H1 (cell line): Measurements from ENCODE around the gene SLC47A2. TPM values are rescaled to one million over a fixed set of nuclear protein-coding genes. Genes with fewer than 3 reads are reported as not detected.

Experiments
- CTCF ChIA-PET: fragments of 300-600 bp; sonication (Branson Sonifier 250); formaldehyde crosslinking; loops from one replicate; lab custom pipeline; 2021; ENCODE audit not compliant: partially characterized antibody; lab: Charles Lee
- POLR2A ChIA-PET: fragments of 300-600 bp; sonication (Branson Sonifier 250); formaldehyde crosslinking; loops from one replicate; lab custom pipeline; 2021; ENCODE audit warnings: inconsistent platforms; ENCODE audit not compliant: partially characterized antibody; lab: Charles Lee
- DNase-seq, 2 experiments: peaks; one replicate each; pipeline versions ENCODE4 v3.0.0 to v3.0.0-alpha.2; 2010 to 2022; ENCODE audit warnings: low spot score in 2 of 2, low read depth in 1 of 2, mixed read lengths in 1 of 2
- FAIRE-seq: peaks from 2 replicates; lab custom pipeline; 2011; peaks lifted over from hg19 to GRCh38; lab: Jason Lieb, UNC
- H2AFZ ChIP-seq: 2 replicates; pipeline ENCODE4 v1.8.1; 2012; ENCODE audit warnings: low read length, inconsistent platforms
- H2AK5ac ChIP-seq: 2 replicates; pipeline ENCODE4 v1.6.1; 2013; ENCODE audit warnings: low read depth, low read length
- H2BK120ac ChIP-seq: replicated peaks from 2 replicates; pipeline ENCODE3; 2013; ENCODE audit warnings: low read depth, low read length, inconsistent platforms
- H2BK12ac ChIP-seq: 2 replicates; pipeline ENCODE4 v1.6.1; 2013; ENCODE audit warnings: low read depth, low read length
- H2BK15ac ChIP-seq: 2 replicates; pipeline ENCODE4 v1.6.1; 2013; ENCODE audit warnings: low read length
- H2BK20ac ChIP-seq: 2 replicates; pipeline ENCODE4 v1.6.1; 2013; ENCODE audit warnings: low read length
- H2BK5ac ChIP-seq: 2 replicates; pipeline ENCODE4 v1.6.1; 2013; ENCODE audit warnings: low read depth, low read length
- H3K14ac ChIP-seq: 2 replicates; pipeline ENCODE4 v1.6.1; 2013; ENCODE audit warnings: inconsistent platforms; ENCODE audit not compliant: insufficient read length
- H3K18ac ChIP-seq: 2 replicates; pipeline ENCODE4 v1.6.1; 2013; ENCODE audit warnings: low read length; ENCODE audit errors: extremely low read depth
- H3K23ac ChIP-seq: 2 replicates; pipeline ENCODE4 v1.6.1; 2013; ENCODE audit warnings: inconsistent platforms; ENCODE audit not compliant: insufficient read length
- H3K23me2 ChIP-seq: 2 replicates; pipeline ENCODE4 v1.6.1; 2013; ENCODE audit warnings: low read depth, low read length
- H3K27ac ChIP-seq: 2 replicates; pipeline ENCODE4 v1.6.1; 2011; ENCODE audit warnings: low read depth, low read length, inconsistent platforms
- H3K27me3 ChIP-seq, 4 experiments: replicated peaks in 1 of 4; 1 replicate in 1 of 4; 2 replicates in 3 of 4; pipeline versions ENCODE4 v1.6.1 to v1.8.1; 2011 to 2013; ENCODE audit warnings: low read length in 3 of 4, mild to moderate bottlenecking in 3 of 4, inconsistent platforms in 2 of 4, mixed read lengths in 2 of 4, moderate library complexity in 1 of 4; ENCODE audit not compliant: control insufficient read depth in 3 of 4, insufficient read depth in 3 of 4; ENCODE audit errors: extremely low read depth in 1 of 4
- H3K36me3 ChIP-seq, 4 experiments: 2 replicates each; pipeline versions ENCODE4 v1.6.1 to v1.8.1; 2011 to 2013; ENCODE audit warnings: mild to moderate bottlenecking in 4 of 4, low read length in 3 of 4, moderate library complexity in 2 of 4, control low read depth in 1 of 4, inconsistent platforms in 1 of 4; ENCODE audit not compliant: insufficient read depth in 4 of 4, control insufficient read depth in 2 of 4
- H3K4ac ChIP-seq: replicated peaks from 2 replicates; pipeline ENCODE3; 2013; ENCODE audit warnings: low read length, low read depth, mixed read lengths, inconsistent platforms; ENCODE audit not compliant: insufficient read length
- H3K4me1 ChIP-seq, 4 experiments: replicated peaks in 1 of 4; 1 replicate in 1 of 4; 2 replicates in 3 of 4; pipeline versions ENCODE4 v1.6.1 to v1.8.1; 2011 to 2013; ENCODE audit warnings: low read length in 3 of 4, inconsistent platforms in 2 of 4, mixed read lengths in 1 of 4; ENCODE audit not compliant: insufficient read depth in 4 of 4, control insufficient read depth in 3 of 4
- H3K4me2 ChIP-seq, 2 experiments: 2 replicates each; pipeline versions ENCODE4 v1.6.1 to v1.8.1; 2011 to 2013; ENCODE audit warnings: low read depth in 2 of 2, low read length in 2 of 2, control low read depth in 1 of 2, inconsistent platforms in 1 of 2, mild to moderate bottlenecking in 1 of 2; ENCODE audit not compliant: insufficient read depth in 1 of 2
- H3K4me3 ChIP-seq, 4 experiments: fragments of 200-600, 300-600 bp in 1 of 4; sonication (generic), shearing (Covaris generic), sonication (Bioruptor Twin) in 1 of 4; 2 replicates each; pipeline versions ENCODE4 v1.5.1 to v1.8.1; 2011 to 2016; ENCODE audit warnings: low read length in 4 of 4, low read depth in 3 of 4, control low read depth in 2 of 4, inconsistent platforms in 2 of 4, mild to moderate bottlenecking in 2 of 4, mixed read lengths in 1 of 4, moderate library complexity in 1 of 4; ENCODE audit not compliant: insufficient read depth in 2 of 4; ENCODE audit errors: extremely low read depth in 1 of 4
- H3K56ac ChIP-seq: replicated peaks from 2 replicates; pipeline ENCODE3; 2013; ENCODE audit warnings: low read depth, mild to moderate bottlenecking, mixed read lengths, low read length, inconsistent platforms; ENCODE audit not compliant: insufficient read length
- H3K79me1 ChIP-seq: 2 replicates; pipeline ENCODE4 v1.6.1; 2013; ENCODE audit warnings: low read depth, low read length, control low read depth
- H3K79me2 ChIP-seq, 2 experiments: 2 replicates each; pipeline versions ENCODE4 v1.6.1 to v1.8.1; 2012 to 2013; ENCODE audit warnings: low read length in 2 of 2, mild to moderate bottlenecking in 2 of 2, inconsistent platforms in 1 of 2; ENCODE audit not compliant: insufficient read depth in 2 of 2, control insufficient read depth in 1 of 2
- H3K9ac ChIP-seq, 4 experiments: replicated peaks in 1 of 4; 1 replicate in 1 of 4; 2 replicates in 3 of 4; pipeline versions ENCODE4 v1.6.1 to v1.8.1; 2011 to 2013; ENCODE audit warnings: low read depth in 3 of 4, low read length in 3 of 4, control low read depth in 2 of 4, mild to moderate bottlenecking in 2 of 4, moderate library complexity in 2 of 4, inconsistent platforms in 1 of 4; ENCODE audit errors: extremely low read depth in 1 of 4
- H3K9me3 ChIP-seq, 2 experiments: 2 replicates each; pipeline versions ENCODE4 v1.6.1 to v1.8.1; 2012 to 2013; ENCODE audit warnings: mild to moderate bottlenecking in 2 of 2, moderate library complexity in 2 of 2, control low read depth in 1 of 2, inconsistent platforms in 1 of 2, low read depth in 1 of 2, low read length in 1 of 2, mixed read lengths in 1 of 2; ENCODE audit not compliant: insufficient read depth in 2 of 2
- H4K20me1 ChIP-seq, 2 experiments: replicated peaks in 1 of 2; 2 replicates each; pipeline versions ENCODE3 to v1.8.1; 2011 to 2013; ENCODE audit warnings: inconsistent platforms in 2 of 2, low read length in 2 of 2, mild to moderate bottlenecking in 1 of 2; ENCODE audit not compliant: insufficient read depth in 2 of 2, control insufficient read depth in 1 of 2
- H4K5ac ChIP-seq: 2 replicates; pipeline ENCODE4 v1.6.1; 2013; ENCODE audit warnings: low read length, low read depth, mixed read lengths, inconsistent platforms; ENCODE audit not compliant: insufficient read length
- H4K8ac ChIP-seq: 2 replicates; pipeline ENCODE4 v1.8.0; 2013; ENCODE audit warnings: mild to moderate bottlenecking, moderate library complexity, low read length, inconsistent platforms; ENCODE audit not compliant: insufficient read depth; ENCODE audit errors: extremely low read depth
- H4K91ac ChIP-seq: replicated peaks from 2 replicates; pipeline ENCODE3; 2013; ENCODE audit warnings: low read length, mixed read lengths, inconsistent platforms; ENCODE audit not compliant: insufficient read length
- BACH1 ChIP-seq: IDR thresholded peaks from 2 replicates; pipeline ENCODE4 v1.6.1; 2012; ENCODE audit warnings: low read length, improper control_type of control experiment
- FOSL1 ChIP-seq: IDR thresholded peaks from 2 replicates; pipeline ENCODE4 v1.6.1; 2011; ENCODE audit warnings: mild to moderate bottlenecking, low read depth, low read length, moderate library complexity; ENCODE audit not compliant: insufficient read depth
- JUND ChIP-seq: IDR thresholded peaks from 2 replicates; pipeline ENCODE4 v1.6.1; 2011; ENCODE audit warnings: mild to moderate bottlenecking, improper control_type of control experiment, low read length
- PHF8 ChIP-seq: fragments of 200-600 bp; sonication (generic); conservative IDR thresholded peaks from 2 replicates; pipeline ENCODE4 v1.7.1; 2012; ENCODE audit warnings: low read depth, mild to moderate bottlenecking, inconsistent platforms, low read length, moderate library complexity
- SRF ChIP-seq: IDR thresholded peaks from 2 replicates; pipeline ENCODE4 v1.6.1; 2011; ENCODE audit warnings: mild to moderate bottlenecking, low read depth, low read length, moderate library complexity
- ZNF274 ChIP-seq: IDR thresholded peaks from 2 replicates; pipeline ENCODE4 v1.7.0; 2012; ENCODE audit warnings: low read length, borderline replicate concordance; ENCODE audit errors: extremely low read depth
- WGBS, 2 experiments: shearing (Covaris generic) in 1 of 2; methylation state at CpG; one replicate each; pipeline versions ENCODE4 v1.1.6 to v1.1.7; 2013 to 2015; ENCODE audit warnings: low lambda C conversion rate in 2 of 2, mixed read lengths in 2 of 2, inconsistent platforms in 1 of 2, low coverage in 1 of 2, missing lambda C conversion rate in 1 of 2; ENCODE audit not compliant: insufficient replicate concordance in 2 of 2, insufficient coverage in 1 of 2, insufficient read length in 1 of 2; ENCODE audit errors: extremely low coverage in 1 of 2, missing lambda C conversion rate in 1 of 2; 5-methylcytosine and 5-hydroxymethylcytosine counted together
- polyA plus RNA-seq, 7 experiments: library from polyadenylated mRNA; depleted of rRNA in 3 of 7; stranded (reverse) in 5 of 7; unstranded in 2 of 7; fragments of >200 nt in 5 of 7; fragments of 200-250 nt in 2 of 7; gene quantifications; 1 replicate in 5 of 7; 2 replicates in 1 of 7; 4 replicates in 1 of 7; pipeline versions ENCODE4 v1.2.1 to v1.2.3, GENCODE V29; 2011 to 2013; ENCODE audit warnings: missing spikeins in 2 of 7, mixed read lengths in 2 of 7
- total RNA-seq: library from RNA; stranded (reverse); fragmentation: NEBNext Ultra II Directional; extraction: Animal tissue kit (Norgen Biotek cat#: 25700); gene quantifications from 2 replicates; pipeline ENCODE4 v1.2.1, GENCODE V29; 2021

SLC47A2 gene
- total and polyA plus RNA-seq, 2 of the 8 experiments (the other 6 are each of a cell fraction or from before 2014, with no cell fraction given) = not detected

- peaks cover 0 to 2% of the 10 kb centered on the region in 2 experiments for H4K20me1 ChIP-seq
- no peak overlapping the region for H2BK12ac ChIP-seq
- H2BK15ac ChIP-seq = no peak overlapping the region
- H2AK5ac ChIP-seq = no peak overlapping the region
- H3K9me3 ChIP-seq = peaks cover 4 to 20% of the 10 kb centered on the region in 2 experiments; a peak in 3 of 4 replicates
- no peak overlapping the region for H3K27ac ChIP-seq
- WGBS, 2 experiments = 93% methylated on average over 3 of the region's 3 CpGs; no CpG with 5 or more reads in 1 of the 2 experiments
- peaks cover 11% of the 10 kb centered on the region for H3K23me2 ChIP-seq
- no peak overlapping the region for H2BK5ac ChIP-seq
- FAIRE-seq (no peak), DNase-seq (no peak)
- H3K4me1 ChIP-seq = peaks cover 0 to 5% (median 3%) of the 10 kb centered on the region in 4 experiments; a peak in 5 of 7 replicates
- no peak overlapping the region for H2BK120ac ChIP-seq
- H3K18ac ChIP-seq = no peak overlapping the region
- no peak overlapping the region for H3K4ac ChIP-seq
- no peak overlapping the region for H3K9ac ChIP-seq
- no peak overlapping the region for H3K4me2 ChIP-seq
- H4K5ac ChIP-seq = no peak overlapping the region
- no peak overlapping the region for H4K91ac ChIP-seq
- H3K27me3 ChIP-seq = peaks cover 0 to 2% (median 0%) of the 10 kb centered on the region in 4 experiments; a peak in 1 of 7 replicates
- peaks cover 3% of the 10 kb centered on the region; the same call in 1 of the 2 replicates for H3K79me1 ChIP-seq
- H3K4me3 ChIP-seq = no peak overlapping the region
- H3K14ac ChIP-seq = no peak overlapping the region
- H4K8ac ChIP-seq = no peak overlapping the region
- H3K79me2 ChIP-seq = peaks cover 10 to 50% of the 10 kb centered on the region in 2 experiments
- no peak overlapping the region for H3K23ac ChIP-seq
- no peak overlapping the region for H2AFZ ChIP-seq
- CTCF ChIA-PET = interaction anchor here (0.8 to 1.8 kb wide), 7 partner anchors 9 to 139 kb away, joined by 3 to 5 read pairs (median 4); no protein-coding TSS in a partner anchor
- no peak overlapping the region for H3K56ac ChIP-seq
- peaks cover 4 to 39% (median 21%) of the 10 kb centered on the region in 4 experiments; a peak in 7 of 8 replicates for H3K36me3 ChIP-seq
- H2BK20ac ChIP-seq = no peak overlapping the region
- POLR2A ChIA-PET = interaction anchor here (0.9 to 1.4 kb wide), 3 partner anchors 13 to 66 kb away, joined by 3 to 4 read pairs (median 4); no protein-coding TSS in a partner anchor
- TF ChIP-seq BACH1 = no peak
- TF ChIP-seq JUND = no peak
- no peak for TF ChIP-seq ZNF274
- no peak for TF ChIP-seq SRF
- no peak for TF ChIP-seq PHF8
- TF ChIP-seq FOSL1 = no peak
Observed at GRCh38 chr17:19652595-19652994, 63.8 kb downstream of the SLC47A2 start.
